HG02938 (cell line): ENCODE measurements around the gene SDF4.

Experiments
- ATAC-seq: cut with Tn5 transposase; IDR thresholded peaks from one replicate; pipeline ENCODE4 v1.9.1; 2021; ENCODE audit warnings: mild to moderate bottlenecking, moderate library complexity; ENCODE audit not compliant: unreplicated experiment

Gene SDF4

GRCh38 chr1:1242461-1243265 lies 10.9 kb upstream of the SDF4 start:
- no peak for ATAC-seq

DNA sequence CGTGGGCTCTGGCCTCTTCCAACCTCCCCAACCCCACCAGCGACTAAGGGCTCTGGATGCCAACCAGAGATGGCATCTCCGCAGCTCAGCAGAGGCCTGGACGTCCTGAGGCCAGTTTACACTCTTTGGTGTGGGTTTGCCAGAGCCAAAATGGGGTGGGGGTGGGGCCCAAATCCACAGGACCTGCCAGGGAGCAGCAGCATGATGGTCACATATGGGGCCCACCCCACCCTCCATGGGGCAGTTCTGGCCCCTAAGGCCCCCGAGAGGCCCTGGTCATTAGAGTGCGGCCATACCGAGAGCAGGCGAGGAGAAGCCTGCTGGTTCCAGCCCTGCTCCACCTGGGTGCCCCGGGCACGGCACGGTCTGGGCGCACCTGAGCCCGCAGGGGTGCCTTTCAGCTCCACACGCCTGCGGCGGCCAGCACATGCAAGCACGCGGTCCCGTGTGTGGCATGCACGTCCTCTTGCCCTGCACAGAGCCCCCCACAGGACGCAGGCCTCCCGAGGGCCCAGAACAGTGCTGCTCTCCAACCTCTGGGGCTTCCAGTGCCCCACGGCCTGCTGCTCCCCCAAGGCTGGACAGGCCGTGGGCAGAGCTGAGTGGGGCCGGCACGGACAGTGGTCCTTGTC lies 9.9 kb upstream of the SDF4 start:
- no peak for ATAC-seq

DNA sequence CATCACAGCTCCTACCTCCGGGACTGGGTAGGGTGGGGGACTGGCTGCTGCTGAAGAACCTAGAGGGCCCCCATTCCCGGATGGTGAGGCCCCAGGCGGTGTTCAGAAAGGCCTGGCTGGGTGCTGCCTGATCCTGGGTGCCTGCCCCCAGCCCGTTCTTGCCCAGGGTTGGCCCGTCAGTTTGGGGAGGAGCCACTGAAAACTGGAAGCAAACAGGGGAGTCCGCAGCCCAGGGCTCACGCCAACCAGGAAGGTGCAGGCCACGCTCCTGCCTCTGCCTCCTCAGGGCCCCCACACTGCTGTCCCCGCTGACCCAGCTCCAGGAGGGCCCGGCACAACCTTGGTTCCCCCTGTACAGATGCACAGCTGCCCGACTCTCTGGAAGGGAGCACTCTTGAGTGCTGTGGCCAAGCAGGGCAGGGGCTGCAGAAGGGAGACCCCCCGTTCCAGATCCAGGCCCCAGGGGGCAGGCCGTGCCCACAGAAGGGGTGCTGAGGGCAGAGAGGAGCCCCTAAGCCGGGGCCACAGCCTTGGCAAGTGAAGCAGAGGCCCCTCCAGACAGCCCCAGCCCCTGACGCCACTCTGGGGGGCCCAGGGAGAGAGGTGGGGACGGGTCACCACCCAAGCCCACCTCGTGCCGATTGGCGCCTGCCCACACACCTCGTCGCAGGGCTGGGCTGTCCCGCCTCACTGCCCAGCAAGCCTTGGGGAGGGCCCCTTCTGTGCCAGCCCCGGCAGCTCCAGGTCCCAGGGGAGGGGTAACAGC lies 9.2 kb upstream of the SDF4 start:
- ATAC-seq = no peak

GRCh38 chr1:1240348-1240732 lies 8.5 kb upstream of the SDF4 start:
- no peak for ATAC-seq

GRCh38 chr1:1239614-1240347 lies 8.0 kb upstream of the SDF4 start:
- ATAC-seq = no peak

GRCh38 chr1:1239227-1239613 lies 7.4 kb upstream of the SDF4 start:
- ATAC-seq = no peak

- ATAC-seq = no peak
Measured at GRCh38 chr1:1238702-1239178, 6.9 kb upstream of the SDF4 start.

GRCh38 chr1:1237874-1238701 lies 6.3 kb upstream of the SDF4 start:
- no peak for ATAC-seq

DNA sequence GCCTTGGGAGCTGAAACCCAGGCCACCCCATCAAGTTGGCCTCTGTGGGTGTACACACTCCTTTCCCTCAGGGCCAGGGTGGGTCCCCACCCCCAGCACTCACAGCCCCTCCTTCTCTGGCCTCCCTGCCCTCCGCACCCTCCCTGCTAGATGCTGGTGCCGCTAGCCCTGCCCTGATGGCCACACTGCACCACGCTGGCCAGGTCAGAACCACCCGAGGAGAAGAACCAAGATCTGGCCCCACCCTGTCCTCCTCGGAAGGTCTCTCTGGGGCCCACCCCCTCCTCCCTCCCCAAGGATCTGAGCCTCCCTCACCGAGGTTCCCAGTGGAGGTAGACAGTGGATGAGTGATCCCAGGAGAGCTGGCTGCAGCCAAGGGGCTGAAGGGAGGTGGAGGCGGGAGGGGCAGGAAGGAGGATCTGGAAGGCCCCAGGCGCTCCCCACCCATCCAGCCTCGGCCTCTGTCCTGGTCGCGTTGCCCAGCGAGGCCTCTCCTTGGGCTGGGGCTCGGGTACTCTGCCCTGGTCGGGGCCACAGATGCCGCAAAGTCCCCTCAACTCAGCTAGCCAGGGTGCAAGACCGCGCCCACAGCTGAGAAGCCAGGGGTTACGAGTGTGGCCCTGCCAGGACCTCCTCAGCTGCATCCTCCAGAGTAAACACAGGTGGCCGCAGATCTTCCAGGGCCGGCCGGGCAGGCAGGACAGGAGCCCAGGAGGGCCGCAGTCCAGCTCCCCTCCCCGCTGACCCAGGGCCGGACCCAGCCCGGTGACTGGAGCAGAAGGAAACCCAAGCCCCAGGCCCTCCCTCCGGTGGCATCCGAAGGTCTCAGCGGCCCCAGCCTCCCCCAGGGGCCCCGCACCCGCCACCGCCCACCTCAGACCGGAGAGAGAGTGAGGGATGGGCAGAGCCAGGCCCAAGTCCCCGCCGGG lies 5.4 kb upstream of the SDF4 start:
- ATAC-seq = no peak

- no peak for ATAC-seq
Measured at GRCh38 chr1:1236176-1236763, 4.5 kb upstream of the SDF4 start.

GRCh38 chr1:1235016-1235744 lies 3.4 kb upstream of the SDF4 start:
- ATAC-seq = no peak

DNA sequence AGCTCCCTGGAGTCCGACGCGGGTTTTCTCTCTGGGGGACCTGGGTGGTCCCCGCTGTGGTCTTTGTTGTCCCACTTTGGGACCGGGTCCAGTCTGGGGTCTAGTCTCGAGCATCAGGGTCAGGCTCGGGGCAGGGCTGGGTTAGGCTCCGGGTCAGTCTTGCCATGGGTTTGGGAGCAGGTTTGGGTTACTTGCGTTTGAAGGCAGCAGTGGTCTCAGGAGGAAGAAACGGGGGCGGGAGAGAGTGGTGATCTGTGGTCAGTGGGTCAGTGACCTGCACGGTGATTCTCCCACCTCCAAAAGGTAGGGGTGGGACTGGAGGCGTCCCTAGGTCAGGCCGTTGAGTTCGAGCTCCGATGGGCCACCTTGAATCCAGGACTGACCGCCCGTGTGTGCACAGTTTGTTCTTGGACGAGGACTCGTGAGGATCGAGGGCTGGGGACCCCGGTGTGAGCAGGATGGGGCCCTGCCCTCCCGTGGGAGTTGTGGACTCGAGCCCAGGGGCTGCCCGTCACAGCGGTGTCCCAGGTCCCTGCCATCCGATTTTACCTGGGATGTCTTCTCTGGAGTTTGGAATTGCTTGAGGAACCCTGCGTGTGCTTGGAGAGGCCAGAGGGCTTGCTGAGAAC lies 2.5 kb upstream of the SDF4 start:
- ATAC-seq = no peak

- no peak for ATAC-seq
Measured at GRCh38 chr1:1233567-1233892, 1.7 kb upstream of the SDF4 start.

DNA sequence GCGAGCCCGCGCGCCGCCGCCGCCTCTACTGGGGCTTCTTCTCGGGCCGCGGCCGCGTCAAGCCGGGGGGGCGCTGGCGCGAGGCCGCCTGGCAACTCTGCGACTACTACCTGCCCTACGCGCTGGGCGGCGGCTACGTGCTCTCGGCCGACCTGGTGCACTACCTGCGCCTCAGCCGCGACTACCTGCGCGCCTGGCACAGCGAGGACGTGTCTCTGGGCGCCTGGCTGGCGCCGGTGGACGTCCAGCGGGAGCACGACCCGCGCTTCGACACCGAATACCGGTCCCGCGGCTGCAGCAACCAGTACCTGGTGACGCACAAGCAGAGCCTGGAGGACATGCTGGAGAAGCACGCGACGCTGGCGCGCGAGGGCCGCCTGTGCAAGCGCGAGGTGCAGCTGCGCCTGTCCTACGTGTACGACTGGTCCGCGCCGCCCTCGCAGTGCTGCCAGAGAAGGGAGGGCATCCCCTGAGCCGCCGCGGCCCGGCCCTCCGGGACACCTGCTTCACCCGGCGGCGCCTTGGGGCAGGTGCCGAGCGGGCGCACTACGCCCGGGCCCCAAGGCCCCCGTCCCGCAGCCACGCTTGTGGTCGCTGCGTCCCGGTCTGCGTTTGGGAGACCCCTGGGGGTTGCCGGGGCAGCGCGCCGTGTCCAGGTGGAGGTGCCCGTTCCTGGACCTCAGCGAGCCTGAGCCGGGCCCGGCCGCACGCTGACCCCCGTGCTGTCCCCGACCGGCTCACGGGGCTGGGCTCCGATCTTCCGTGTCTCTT lies 1.2 kb upstream of the SDF4 start:
- no peak for ATAC-seq

- peak; percentile 15 for ATAC-seq
Measured at GRCh38 chr1:1232208-1232795, 501 bp upstream of the SDF4 start, which contains the start of gene B3GALT6. Gene B3GALT6, plus strand, starts transcription at chr1:1232237. Its CDS starts 42 bp downstream, at chr1:1232279.

DNA sequence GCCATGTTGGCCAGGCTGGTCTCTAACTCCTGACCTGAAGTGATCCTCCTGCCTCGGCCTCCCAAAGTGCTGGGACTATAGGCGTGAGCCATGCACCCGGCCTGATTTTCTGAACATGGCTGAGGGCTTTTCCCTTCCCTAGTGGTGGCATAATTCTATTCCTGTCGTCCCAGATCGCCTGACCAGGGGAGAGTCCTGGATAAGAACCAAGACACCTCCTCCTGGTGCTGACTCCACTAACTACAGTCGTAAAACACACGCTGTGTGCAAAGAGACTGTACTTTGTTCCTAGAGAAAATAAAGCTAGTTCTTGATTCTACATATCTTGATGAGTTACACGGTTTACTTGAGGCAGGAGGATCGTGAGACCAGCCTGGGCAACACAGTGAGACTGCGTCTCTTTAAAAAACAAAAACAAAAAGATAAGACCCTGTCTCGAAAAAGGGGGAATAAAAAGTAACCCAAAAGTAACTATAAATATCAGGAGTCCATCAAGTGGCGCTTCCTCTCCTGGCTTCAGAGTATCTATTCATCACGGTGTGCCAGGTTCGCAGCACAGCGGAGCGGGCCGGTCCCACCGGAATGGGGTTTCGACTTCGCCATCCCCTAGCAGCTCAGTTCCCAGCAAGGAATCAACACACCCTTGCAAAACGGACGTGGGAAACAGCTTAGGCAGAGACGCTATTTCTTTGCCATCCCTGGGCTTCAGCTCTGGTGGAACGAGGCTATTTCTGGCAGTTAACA lies 973 bp downstream of the SDF4 start:
- ATAC-seq = no peak
